ENCODE measurements around the gene DCDC1. TPM values are rescaled to one million over a fixed set of nuclear protein-coding genes. Genes with fewer than 3 reads are reported as not detected.

The DCDC1 gene
- total RNA-seq, 4 donors from 2014 or later: 0.34 to 2.7 TPM; not detected in 2

- H3K27me3 ChIP-seq: no peaks in the 10 kb centered on the region
- no peak overlapping the region for H3K4me3 ChIP-seq
- H3K27ac ChIP-seq: no peak overlapping the region
- TF ChIP-seq CTCF (IDR thresholded peaks at IDR 0.05): no peak
- no peak for DNase-seq (ENCODE audit: low spot score in 2 of 2)
- H3K9me3 ChIP-seq: no peaks in the 10 kb centered on the region
- no peaks in the 10 kb centered on the region for H3K4me1 ChIP-seq
- peaks cover 6% of the 10 kb centered on the region for H3K36me3 ChIP-seq
- whole genome bisulfite sequencing: 79% methylated on average over 2 of the region's 2 CpGs
Observed at GRCh38 chr11:31387379-31387778, 17.8 kb upstream of the DCDC1 start.

- WGBS: 85% methylated on average over 1 of the region's 1 CpG
- Histone ChIP-seq H3K36me3 (peaks cover 6% of the 10 kb centered on the region), H3K27me3 (no peaks in the 10 kb centered on the region), H3K9me3 (no peaks in the 10 kb centered on the region), H3K4me1 (no peaks in the 10 kb centered on the region), H3K4me3 (no peak overlapping the region), H3K27ac (no peak overlapping the region)
- no peak for TF ChIP-seq CTCF (IDR thresholded peaks at IDR 0.05)
- TF ChIP-seq EP300 (IDR thresholded peaks at IDR 0.05): no peak
- no peak for TF ChIP-seq POLR2A (IDR thresholded peaks at IDR 0.05)
- no peak for TF ChIP-seq POLR2AphosphoS5 (IDR thresholded peaks at IDR 0.05)
- no peak for DNase-seq (ENCODE audit: low spot score in 2 of 2)
Observed at GRCh38 chr11:31383116-31383515, 13.6 kb upstream of the DCDC1 start.

- Histone ChIP-seq H3K36me3 (no peaks in the 10 kb centered on the region), H3K4me1 (peaks cover under 1% of the 10 kb centered on the region), H3K4me3 (no peak overlapping the region), H3K27ac (no peak overlapping the region), H3K27me3 (no peaks in the 10 kb centered on the region), H3K9me3 (no peaks in the 10 kb centered on the region)
- 90% methylated on average over 5 of the region's 5 CpGs for WGBS
- no peak for TF ChIP-seq EP300 (IDR thresholded peaks at IDR 0.05)
- TF ChIP-seq CTCF (IDR thresholded peaks at IDR 0.05): no peak
- no peak for TF ChIP-seq POLR2A (IDR thresholded peaks at IDR 0.05)
- TF ChIP-seq POLR2AphosphoS5 (IDR thresholded peaks at IDR 0.05): no peak
- DNase-seq (ENCODE audit: low spot score in 2 of 2): no peak
Observed at GRCh38 chr11:31375879-31376278, 6.3 kb upstream of the DCDC1 start.

- Histone ChIP-seq H3K27ac (no peak overlapping the region), H3K4me1 (peaks cover 15% of the 10 kb centered on the region), H3K9me3 (no peaks in the 10 kb centered on the region), H3K36me3 (no peaks in the 10 kb centered on the region), H3K27me3 (no peaks in the 10 kb centered on the region), H3K4me3 (no peak overlapping the region)
- DNase-seq (ENCODE audit: low spot score in 2 of 2): no peak
- WGBS: 69% methylated on average over 4 of the region's 4 CpGs
- TF ChIP-seq POLR2AphosphoS5 (IDR thresholded peaks at IDR 0.05) (no peak), POLR2A (IDR thresholded peaks at IDR 0.05) (no peak), EP300 (IDR thresholded peaks at IDR 0.05) (no peak)
Observed at GRCh38 chr11:31366795-31367194, 2.7 kb downstream of the DCDC1 start.

- TF ChIP-seq POLR2A (IDR thresholded peaks at IDR 0.05) (no peak), CTCF (IDR thresholded peaks at IDR 0.05) (no peak), EP300 (IDR thresholded peaks at IDR 0.05) (no peak), POLR2AphosphoS5 (IDR thresholded peaks at IDR 0.05) (no peak)
- no peak overlapping the region for H3K27ac ChIP-seq
- DNase-seq (ENCODE audit: low spot score in 2 of 2): no peak
- no peaks in the 10 kb centered on the region for H3K36me3 ChIP-seq
- no peaks in the 10 kb centered on the region for H3K27me3 ChIP-seq
- no peak overlapping the region for H3K4me3 ChIP-seq
- H3K4me1 ChIP-seq: no peaks in the 10 kb centered on the region
- H3K9me3 ChIP-seq: no peaks in the 10 kb centered on the region
- WGBS: 83% methylated on average over 4 of the region's 4 CpGs
Observed at GRCh38 chr11:31361743-31362142, 7.8 kb downstream of the DCDC1 start.

- Histone ChIP-seq H3K9me3 (no peaks in the 10 kb centered on the region), H3K27me3 (no peaks in the 10 kb centered on the region), H3K27ac (no peak overlapping the region), H3K36me3 (no peaks in the 10 kb centered on the region), H3K4me1 (no peaks in the 10 kb centered on the region), H3K4me3 (no peak overlapping the region)
- TF ChIP-seq EP300 (IDR thresholded peaks at IDR 0.05) (no peak), CTCF (IDR thresholded peaks at IDR 0.05) (no peak), POLR2A (IDR thresholded peaks at IDR 0.05) (no peak), POLR2AphosphoS5 (IDR thresholded peaks at IDR 0.05) (no peak)
- 86% methylated on average over 5 of the region's 5 CpGs for WGBS
- no peak for DNase-seq (ENCODE audit: low spot score in 2 of 2)
Observed at GRCh38 chr11:31355817-31356216, 13.7 kb downstream of the DCDC1 start.

All from suprapubic skin (tissue), 4 donors.